AG04450 (cell line): ENCODE results near the gene FTMT. TPM values are rescaled to one million over a fixed set of nuclear protein-coding genes. Genes with fewer than 3 reads are reported as not detected.

ENCODE experiments used
- CTCF ChIA-PET: fragments of 300-600, 350-600 bp; formaldehyde crosslinking; extraction: SDS; loops from one replicate; lab custom pipeline; 2022; ENCODE audit warnings: antibody characterized with exemption, inconsistent platforms; lab: Charles Lee
- POLR2A ChIA-PET: fragments of 350-600 bp; formaldehyde crosslinking; extraction: SDS; loops from one replicate; lab custom pipeline; 2021; ENCODE audit warnings: antibody characterized with exemption, inconsistent platforms; lab: Yijun Ruan, JAX
- DNase-seq: peaks from one replicate; pipeline ENCODE4 v3.0.0-alpha.2; 2011; ENCODE audit warnings: low read depth, low spot score
- H3K27ac ChIP-seq: one replicate; pipeline ENCODE4 v1.5.1; 2012; ENCODE audit warnings: low read depth, low read length, control low read depth
- H3K27me3 ChIP-seq: one replicate; pipeline ENCODE4 v1.6.0; 2012; ENCODE audit warnings: low read length; ENCODE audit not compliant: control insufficient read depth, insufficient read depth
- H3K4me3 ChIP-seq: 2 replicates; pipeline ENCODE4 v1.5.1; 2011; ENCODE audit warnings: mild to moderate bottlenecking, low read depth, low read length, control low read depth
- H3K9me3 ChIP-seq: 2 replicates; pipeline ENCODE4 v1.5.1; 2012; ENCODE audit warnings: low read length; ENCODE audit not compliant: control insufficient read depth, insufficient read depth
- CTCF ChIP-seq: IDR thresholded peaks from 2 replicates; pipeline ENCODE4 v1.5.1; 2011; ENCODE audit warnings: low read depth, low read length, control low read depth, inconsistent platforms
- polyA plus RNA-seq: library from polyadenylated mRNA; depleted of rRNA; stranded (reverse); fragments of >200 nt; gene quantifications from 2 replicates; pipeline ENCODE4 v1.2.3, GENCODE V29; 2011

The FTMT gene
- polyA plus RNA-seq, 1 experiment = not detected

- TF ChIP-seq CTCF = no peak
These were observed 18.1 kb upstream of the FTMT start for GRCh38 chr5:121833617-121834016.

GRCh38 chr5:121834021-121834420 is 17.7 kb upstream of the FTMT start:
- Histone ChIP-seq H3K9me3 (no peaks in the 10 kb centered on the region), H3K4me3 (no peak overlapping the region), H3K27me3 (no peaks in the 10 kb centered on the region), H3K27ac (no peak overlapping the region)
- TF ChIP-seq CTCF = no peak
- ChIA-PET CTCF (no interaction called here), POLR2A (no interaction called here)
- no peak for DNase-seq

More at GRCh38 chr5:121833617-121834016, 18.1 kb upstream of the FTMT start:
- POLR2A ChIA-PET = no interaction called here
- H3K27ac ChIP-seq = no peak overlapping the region
- no peak overlapping the region for H3K4me3 ChIP-seq
- no peak for DNase-seq
- CTCF ChIA-PET = no interaction called here
- no peaks in the 10 kb centered on the region for H3K9me3 ChIP-seq
- H3K27me3 ChIP-seq = no peaks in the 10 kb centered on the region

GRCh38 chr5:121841892-121842291 is 9.8 kb upstream of the FTMT start:
- Histone ChIP-seq H3K27me3 (no peaks in the 10 kb centered on the region), H3K27ac (no peak overlapping the region), H3K4me3 (no peak overlapping the region), H3K9me3 (no peaks in the 10 kb centered on the region)
- no peak for DNase-seq
- TF ChIP-seq CTCF = no peak
- CTCF ChIA-PET = no interaction called here
- POLR2A ChIA-PET = no interaction called here

GRCh38 chr5:121850272-121850671 is 1.4 kb upstream of the FTMT start:
- TF ChIP-seq CTCF = no peak
- Histone ChIP-seq H3K27me3 (no peaks in the 10 kb centered on the region), H3K27ac (no peak overlapping the region), H3K9me3 (peaks cover 4% of the 10 kb centered on the region; the same call in 1 of the 2 replicates), H3K4me3 (no peak overlapping the region)
- ChIA-PET POLR2A (no interaction called here), CTCF (no interaction called here)
- no peak for DNase-seq

GRCh38 chr5:121853850-121854249 is 2.2 kb downstream of the FTMT start:
- POLR2A ChIA-PET = no interaction called here
- no peak overlapping the region for H3K4me3 ChIP-seq
- CTCF ChIA-PET = no interaction called here
- H3K27me3 ChIP-seq = no peaks in the 10 kb centered on the region
- DNase-seq = no peak
- H3K27ac ChIP-seq = no peak overlapping the region
- TF ChIP-seq CTCF = no peak
- H3K9me3 ChIP-seq = peaks cover 4% of the 10 kb centered on the region; the same call in 1 of the 2 replicates
